NCI-H345 treated with DMSO at 0.1 percent for 48 hours (cell line): Measurements from ENCODE around the gene RPRM.
A peak's percentile ranks its signal among the peaks of the same experiment; 100 is the strongest.
"Not testable (repeated sequence)": the region's sequence is repeated elsewhere in the genome, so short reads cannot be mapped to it uniquely, and the experiment has no call there.

ENCODE experiments used
- DNase-seq: peaks from one replicate; lab custom pipeline; 2025; ENCODE audit not compliant: unreplicated experiment; lab: John Stamatoyannopoulos, UW

The RPRM gene

DNA sequence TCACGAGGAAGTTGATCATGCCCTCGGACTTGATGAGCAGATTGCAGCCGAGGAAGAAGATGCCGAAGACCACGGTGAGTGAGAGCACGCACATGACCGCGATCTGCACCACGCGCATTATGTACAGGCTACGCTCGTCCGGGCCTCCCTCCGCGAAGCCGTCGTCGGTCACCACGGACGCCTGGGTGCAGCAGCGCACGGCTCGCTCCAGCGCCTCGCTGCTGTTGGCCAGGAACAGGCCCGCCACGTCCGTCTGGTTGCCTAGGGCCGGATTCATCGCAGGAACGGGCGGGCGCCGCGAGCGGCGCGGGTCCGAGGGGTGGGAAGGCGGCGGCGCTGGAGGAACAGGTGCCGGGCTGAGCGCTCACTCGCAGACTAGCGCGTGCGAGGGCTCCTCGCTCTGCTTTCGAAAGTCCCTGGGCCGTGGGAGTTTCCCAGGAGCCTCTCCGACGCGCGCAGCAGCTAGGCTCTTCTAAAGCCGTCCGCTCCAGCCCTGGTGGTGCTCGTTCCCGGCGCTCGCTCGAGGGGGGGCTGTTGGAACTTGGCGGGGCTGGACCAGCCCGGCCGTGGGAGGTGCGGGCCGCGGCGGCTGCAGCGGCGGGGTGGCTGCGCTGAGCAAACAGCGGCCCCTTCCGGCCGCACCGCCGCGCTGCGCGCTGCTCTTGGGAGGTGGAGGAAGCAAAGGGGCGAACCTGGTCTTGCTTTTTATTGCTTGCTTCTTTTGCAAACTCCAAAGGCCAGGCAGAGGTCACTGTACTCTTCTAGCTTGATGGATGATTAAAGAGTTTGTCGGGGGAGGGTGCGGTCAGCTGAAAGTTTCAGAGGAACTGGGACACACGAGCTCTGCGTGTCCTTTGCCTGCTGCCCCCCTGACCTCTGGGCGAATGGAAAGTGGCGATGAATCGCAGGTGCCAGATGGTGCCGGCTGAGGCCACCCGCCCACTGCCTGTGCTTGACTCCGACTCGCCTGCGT is at the start of gene RPRM:
Gene RPRM (minus strand): TSS at position 474 of the 973 bp plus-strand sequence. CDS start 197 bp downstream, at position 277.
- DNase-seq: peak; percentile 86

DNA sequence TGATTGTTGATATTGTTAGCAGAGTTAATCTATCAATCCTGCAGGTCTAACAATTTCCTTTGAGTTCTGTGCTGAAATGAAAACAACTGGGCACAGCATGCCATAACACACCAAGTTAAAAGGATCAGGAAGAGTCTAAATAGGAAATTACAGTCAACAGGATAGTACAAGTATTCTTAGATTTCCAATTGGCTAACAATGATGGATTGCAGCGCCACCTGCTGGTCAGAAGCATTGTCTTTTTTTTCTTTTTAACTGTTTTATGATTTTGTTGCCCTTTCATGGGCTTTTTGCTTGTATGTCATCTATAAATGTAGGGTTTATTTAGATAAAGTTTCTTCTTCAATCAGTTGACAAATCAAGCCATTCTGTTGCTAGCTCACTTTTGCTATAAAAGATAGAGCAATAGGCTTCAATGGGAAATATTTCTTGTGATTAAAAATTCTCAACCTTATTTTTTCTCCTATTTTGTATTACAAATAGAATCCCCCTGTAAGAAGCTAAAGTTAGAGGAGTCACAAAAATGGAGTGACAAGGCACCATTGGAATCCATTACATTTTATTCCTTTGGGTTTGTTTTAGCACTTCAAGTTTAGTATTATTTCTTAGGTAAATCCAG is 40.8 kb upstream of the RPRM start:
- peak; percentile 50 for DNase-seq

- no peak for DNase-seq
These were observed 33.8 kb upstream of the RPRM start for GRCh38 chr2:153512331-153512730.

DNA sequence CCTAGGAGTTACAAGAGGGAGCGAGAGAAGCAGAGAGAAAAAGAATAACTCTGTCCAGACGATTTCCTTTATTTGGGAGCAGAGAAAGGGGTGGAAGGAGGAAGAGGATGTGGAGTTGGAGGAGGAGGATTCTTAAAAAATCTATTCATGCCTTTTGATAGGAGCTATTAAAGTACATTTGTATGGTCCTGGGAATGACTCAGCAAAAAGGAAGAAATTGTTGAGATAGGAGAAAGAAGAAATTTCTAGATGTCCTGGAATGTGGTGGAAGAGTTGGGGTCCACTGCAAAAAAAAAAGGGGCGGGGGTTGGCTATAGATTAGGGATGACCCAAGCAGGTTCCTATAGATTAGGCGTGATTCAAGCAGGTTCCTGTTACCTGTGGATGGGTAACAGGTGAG is 32.4 kb upstream of the RPRM start:
- no peak for DNase-seq

- DNase-seq: no peak
These were observed 30.6 kb upstream of the RPRM start for GRCh38 chr2:153509133-153509532.

GRCh38 chr2:153506499-153506898 is 27.9 kb upstream of the RPRM start:
- DNase-seq: not testable (repeated sequence)

DNA sequence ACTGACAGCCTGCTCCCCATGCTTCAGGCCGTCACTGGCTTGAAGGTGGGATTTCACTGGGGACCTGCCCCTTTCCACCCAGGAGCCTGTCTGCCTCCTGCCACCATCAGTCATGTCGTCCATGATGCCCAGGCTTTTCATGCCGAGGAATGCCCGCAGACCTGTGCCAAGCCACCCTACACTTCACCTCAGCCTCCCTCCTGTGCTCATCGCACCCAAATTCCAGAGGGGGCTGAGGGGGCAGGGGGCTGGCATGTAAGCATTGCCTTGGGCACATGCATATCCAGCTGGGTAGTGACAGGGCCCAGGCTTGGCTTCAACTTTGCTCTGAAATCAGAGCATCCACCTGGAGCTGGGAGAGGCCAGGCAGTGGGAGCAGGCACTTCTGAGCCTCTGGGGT is 20.9 kb upstream of the RPRM start:
- DNase-seq: no peak

GRCh38 chr2:153497938-153498629 is 19.5 kb upstream of the RPRM start:
- no peak for DNase-seq

- DNase-seq: no peak
These were observed 17.2 kb upstream of the RPRM start for GRCh38 chr2:153495725-153496124.

GRCh38 chr2:153488072-153488471 is 9.5 kb upstream of the RPRM start:
- DNase-seq: no peak

DNA sequence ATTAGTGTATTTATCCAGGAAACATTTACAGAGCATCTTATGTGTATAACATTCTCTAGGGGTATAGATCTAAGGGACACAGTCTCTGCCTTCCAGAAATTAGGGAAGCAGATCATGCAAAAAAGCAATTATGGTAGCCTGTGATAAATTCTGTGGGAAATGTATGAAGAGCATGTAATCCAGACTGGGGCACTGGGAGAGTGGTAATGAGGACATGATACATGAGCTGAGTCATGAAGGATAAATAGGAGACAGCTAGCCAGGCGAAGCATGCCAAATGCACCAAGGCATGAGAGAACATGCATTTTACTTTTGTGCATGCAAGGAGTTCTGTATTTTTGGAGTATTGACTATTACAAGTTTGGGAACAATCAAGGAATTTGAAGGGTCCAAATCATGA is 8.9 kb upstream of the RPRM start:
- DNase-seq: no peak

- DNase-seq: no peak
These were observed 1.0 kb upstream of the RPRM start for GRCh38 chr2:153479573-153479972.

- DNase-seq: no peak
These were observed 800 bp downstream of the RPRM start for GRCh38 chr2:153477636-153478288.

- peak; percentile 95 for DNase-seq
These were observed 1.5 kb downstream of the RPRM start for GRCh38 chr2:153476816-153477635.

DNA sequence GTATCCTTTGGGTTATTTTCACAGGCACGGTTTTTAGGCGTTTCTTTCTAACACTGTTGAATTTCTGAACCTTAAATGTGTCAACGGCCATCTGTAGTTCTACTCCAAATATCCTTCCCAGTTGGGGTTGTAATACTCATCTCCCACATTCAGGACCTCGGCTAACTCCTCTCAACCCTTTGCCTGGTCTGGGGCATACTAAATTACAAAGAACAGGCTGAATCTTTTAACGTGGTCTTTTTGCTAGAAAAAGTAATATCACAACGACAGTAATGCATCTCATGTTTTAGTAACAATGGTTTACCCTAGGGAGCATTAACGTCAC is 2.1 kb downstream of the RPRM start:
- DNase-seq: no peak

GRCh38 chr2:153474876-153475435 is 3.6 kb downstream of the RPRM start:
- no peak for DNase-seq

DNA sequence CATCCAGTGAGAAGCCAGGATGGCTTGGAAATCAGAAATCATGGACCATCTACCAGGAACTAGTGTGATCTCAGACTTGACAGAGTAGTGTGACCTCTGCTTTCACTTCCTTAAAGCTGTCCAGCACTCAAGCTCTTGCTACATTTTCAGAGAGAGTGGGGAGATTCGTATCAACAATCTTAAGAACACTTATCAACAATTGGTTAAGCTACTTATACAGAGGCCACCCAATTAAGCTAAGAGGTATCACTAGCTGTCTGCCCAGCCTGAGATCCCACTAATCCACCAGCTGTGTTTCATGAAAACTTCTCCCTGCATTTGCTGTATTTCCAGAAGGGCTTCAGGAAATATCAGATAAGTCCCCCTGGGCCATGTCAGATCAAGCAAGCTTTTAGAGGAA is 4.2 kb downstream of the RPRM start:
- no peak for DNase-seq

- DNase-seq: no peak
These were observed 7.7 kb downstream of the RPRM start for GRCh38 chr2:153470867-153471266.

DNA sequence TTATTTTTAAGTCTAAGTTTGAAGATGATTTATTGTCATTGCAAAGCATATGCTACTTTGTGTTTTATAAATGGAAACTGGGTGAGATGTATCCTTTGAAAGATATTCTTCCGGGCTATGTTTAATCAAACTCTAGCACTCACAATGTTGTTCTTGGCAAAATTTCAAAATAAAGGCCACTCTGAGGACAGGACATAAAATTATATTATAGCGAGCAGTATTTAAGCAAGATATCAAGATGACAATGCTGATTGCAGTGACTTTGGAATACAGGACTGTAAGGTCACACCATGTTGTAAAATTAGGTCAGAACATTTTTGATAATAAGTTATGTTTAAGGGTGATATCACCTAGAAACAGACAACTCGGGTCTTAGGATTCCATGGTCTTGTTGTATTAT is 14.2 kb downstream of the RPRM start:
- no peak for DNase-seq

DNA sequence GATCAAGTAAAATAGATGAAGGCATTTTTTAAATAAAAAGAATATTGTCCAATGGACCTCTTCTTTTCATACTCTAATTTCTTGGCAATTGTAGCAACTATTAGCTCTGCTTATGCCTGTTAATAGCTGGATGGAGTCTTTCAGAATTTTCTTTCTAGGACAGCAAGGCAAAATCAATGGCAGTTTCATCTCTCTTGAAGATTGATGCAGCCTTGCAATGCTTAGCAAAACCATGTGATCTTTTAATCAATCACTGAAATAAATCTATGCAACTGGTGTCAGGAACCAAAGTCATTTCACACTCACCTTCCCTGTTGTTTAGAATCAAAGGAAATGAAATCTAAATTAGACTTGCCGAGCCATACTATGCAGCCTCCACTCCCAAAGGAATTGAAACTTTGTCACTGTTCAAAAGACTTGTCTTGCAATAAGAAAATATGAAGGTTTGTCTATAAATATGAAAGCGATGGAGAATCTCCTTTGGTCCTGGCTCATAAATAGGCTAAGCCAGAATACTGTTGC is 16.2 kb downstream of the RPRM start:
- DNase-seq: no peak
